OCI-LY1 (cell line): Measurements from ENCODE around the gene COQ6.

Experiments
- CTCF ChIP-seq: fragments of 200-600 bp; sonication (generic), shearing (Covaris generic); IDR thresholded peaks from 2 replicates; pipeline ENCODE4 v1.5.1; 2017; ENCODE audit warnings: mild to moderate bottlenecking, antibody characterized with exemption, low read length, moderate library complexity, mixed read lengths
- EZH2 ChIP-seq: fragments of 200-600 bp; sonication (generic), shearing (Covaris generic); IDR thresholded peaks from 2 replicates; pipeline ENCODE4 v1.8.0; 2017; ENCODE audit warnings: borderline replicate concordance, mixed run types, mild to moderate bottlenecking, antibody characterized with exemption, low read length, moderate library complexity, mixed read lengths

- TF ChIP-seq CTCF, result no peak
- TF ChIP-seq EZH2, result no peak
Measured at GRCh38 chr14:73965216-73965615, 15.1 kb downstream of the COQ6 start.
